Spleen (tissue), 7 donors: ENCODE measurements around the gene AGRN.

ENCODE experiments used
- POLR2A ChIP-seq, 3 donors: fragments of 450-650 bp; IDR thresholded peaks; one replicate each; pipeline ENCODE4 v1.5.1; 2017; ENCODE audit warnings: antibody characterized with exemption in 3 of 3, mild to moderate bottlenecking in 1 of 3
- POLR2AphosphoS5 ChIP-seq, 3 donors: sonication (generic); formaldehyde crosslinking; IDR thresholded peaks; one replicate each; pipeline ENCODE4 v1.5.1; 2017; ENCODE audit warnings: antibody characterized with exemption in 3 of 3
- TF ChIP-seq, protein P1 (sequence below), 11 experiments: fragments of 200-600 bp in 7 of 11; fragments of 450-650 bp in 4 of 11; sonication (generic) in 4 of 11; IDR thresholded peaks in 8 of 11; conservative IDR thresholded peaks in 3 of 11; 1 replicate in 7 of 11; 2 replicates in 4 of 11; pipeline versions ENCODE4 v1.4.0 to v1.8.0; 2016 to 2021; ENCODE audit warnings: antibody characterized with exemption in 11 of 11, inconsistent platforms in 4 of 11, mild to moderate bottlenecking in 1 of 11
- donor health status: DM: no; HTN: no; CAD: no; lungs with moderate emphysema.
- donor health status: DM: no; HTN: no; CAD: no.
- donor health status: DM: no; HTN: no; CAD: no.

DNA sequence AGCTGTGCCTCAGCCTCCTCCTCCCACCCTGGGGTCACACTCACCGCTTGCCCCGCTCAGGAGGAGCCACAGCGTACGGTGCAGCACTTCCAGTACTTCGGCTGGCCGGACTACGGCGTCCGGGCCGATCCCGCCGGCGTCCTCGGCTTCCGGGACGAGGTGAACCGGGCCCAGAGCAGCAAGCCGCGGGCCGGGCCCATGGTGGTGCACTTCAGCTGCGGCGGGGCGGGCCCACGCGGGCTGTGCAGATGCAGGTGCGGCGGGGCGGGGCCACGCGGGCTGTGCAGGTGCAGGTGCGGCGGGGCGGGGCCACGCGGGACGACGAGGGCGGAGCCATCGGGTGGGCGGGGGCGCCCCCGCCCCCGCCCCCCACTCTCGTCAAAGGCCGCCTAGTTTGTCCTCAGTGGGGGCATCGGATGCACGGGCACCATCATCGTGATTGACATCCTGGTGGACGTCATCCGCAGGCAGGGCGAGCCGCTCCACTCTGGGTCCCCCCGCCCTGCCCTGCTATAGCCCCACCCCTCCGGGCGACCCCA lies 48.7 kb downstream of the AGRN start:
- TF ChIP-seq, protein P1, sequence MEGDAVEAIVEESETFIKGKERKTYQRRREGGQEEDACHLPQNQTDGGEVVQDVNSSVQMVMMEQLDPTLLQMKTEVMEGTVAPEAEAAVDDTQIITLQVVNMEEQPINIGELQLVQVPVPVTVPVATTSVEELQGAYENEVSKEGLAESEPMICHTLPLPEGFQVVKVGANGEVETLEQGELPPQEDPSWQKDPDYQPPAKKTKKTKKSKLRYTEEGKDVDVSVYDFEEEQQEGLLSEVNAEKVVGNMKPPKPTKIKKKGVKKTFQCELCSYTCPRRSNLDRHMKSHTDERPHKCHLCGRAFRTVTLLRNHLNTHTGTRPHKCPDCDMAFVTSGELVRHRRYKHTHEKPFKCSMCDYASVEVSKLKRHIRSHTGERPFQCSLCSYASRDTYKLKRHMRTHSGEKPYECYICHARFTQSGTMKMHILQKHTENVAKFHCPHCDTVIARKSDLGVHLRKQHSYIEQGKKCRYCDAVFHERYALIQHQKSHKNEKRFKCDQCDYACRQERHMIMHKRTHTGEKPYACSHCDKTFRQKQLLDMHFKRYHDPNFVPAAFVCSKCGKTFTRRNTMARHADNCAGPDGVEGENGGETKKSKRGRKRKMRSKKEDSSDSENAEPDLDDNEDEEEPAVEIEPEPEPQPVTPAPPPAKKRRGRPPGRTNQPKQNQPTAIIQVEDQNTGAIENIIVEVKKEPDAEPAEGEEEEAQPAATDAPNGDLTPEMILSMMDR (IDR thresholded peaks at IDR 0.05 in 8 of 11, conservative IDR thresholded peaks at IDR 0.05 in 3 of 11), result no peak
- TF ChIP-seq POLR2A (IDR thresholded peaks at IDR 0.05), result no peak
- TF ChIP-seq POLR2AphosphoS5 (IDR thresholded peaks at IDR 0.05), result peak in 1 of 3 donors; percentile 43
